Neural cell (in vitro differentiated cells): ENCODE data around the gene DOCK4. TPM values are rescaled to one million over a fixed set of nuclear protein-coding genes. Genes with fewer than 3 reads are reported as not detected.

Experiments
- H2AFZ ChIP-seq: fragments of 200-600, 300-800 bp; sonication (generic), shearing (Covaris generic); 2 replicates; pipeline ENCODE4 v1.6.0; 2014; ENCODE audit warnings: low read depth, mild to moderate bottlenecking, antibody characterized with exemption, low read length, moderate library complexity
- H3F3A ChIP-seq: fragments of 200-600 bp; shearing (Covaris generic); 2 replicates; pipeline ENCODE4 v1.6.1; 2016; ENCODE audit warnings: mild to moderate bottlenecking, moderate library complexity, mixed read lengths, antibody characterized with exemption, low read length; ENCODE audit not compliant: insufficient read depth, poor library complexity, severe bottlenecking
- H3K27ac ChIP-seq: fragments of 200-600, 300-800 bp; sonication (generic), shearing (Covaris generic); 2 replicates; pipeline ENCODE4 v1.5.1; 2014; ENCODE audit warnings: mild to moderate bottlenecking, low read length, moderate library complexity
- H3K27me3 ChIP-seq: fragments of 300-800, 200-600 bp; sonication (generic), shearing (Covaris generic); 2 replicates; pipeline ENCODE4 v1.6.0; 2014; ENCODE audit warnings: mild to moderate bottlenecking, low read depth, low read length, moderate library complexity; ENCODE audit not compliant: insufficient read depth
- H3K36me3 ChIP-seq: fragments of 300-800, 200-600 bp; sonication (generic), shearing (Covaris generic); 2 replicates; pipeline ENCODE4 v1.5.1; 2014; ENCODE audit warnings: mild to moderate bottlenecking, antibody characterized with exemption, low read length, moderate library complexity; ENCODE audit not compliant: insufficient read depth
- H3K4me2 ChIP-seq: fragments of 300-800, 200-600 bp; sonication (generic), shearing (Covaris generic); 2 replicates; pipeline ENCODE4 v1.6.0; 2014; ENCODE audit warnings: mild to moderate bottlenecking, low read length
- H3K4me3 ChIP-seq: fragments of 300-800, 200-600 bp; sonication (generic), shearing (Covaris generic); 2 replicates; pipeline ENCODE4 v1.5.1; 2014; ENCODE audit warnings: mild to moderate bottlenecking, low read length, moderate library complexity
- H3K79me2 ChIP-seq: fragments of 200-600 bp; shearing (Covaris generic); replicated peaks from 2 replicates; pipeline ENCODE4 v1.6.0; 2014; ENCODE audit warnings: mild to moderate bottlenecking, low read length, moderate library complexity; ENCODE audit not compliant: insufficient read depth
- H3K9ac ChIP-seq: fragments of 300-800, 200-600 bp; sonication (generic), shearing (Covaris generic); 2 replicates; pipeline ENCODE4 v1.6.1; 2016; ENCODE audit warnings: mild to moderate bottlenecking, low read length, mixed read lengths
- H3K9me2 ChIP-seq: fragments of 200-600 bp; shearing (Covaris generic); 2 replicates; pipeline ENCODE4 v1.6.1; 2016; ENCODE audit warnings: mild to moderate bottlenecking, low read length, mixed read lengths; ENCODE audit not compliant: insufficient read depth
- H3K9me3 ChIP-seq: fragments of 200-600, 300-800 bp; sonication (generic), shearing (Covaris generic); 2 replicates; pipeline ENCODE4 v1.6.1; 2016; ENCODE audit warnings: mild to moderate bottlenecking, mixed run types, low read length, moderate library complexity, mixed read lengths
- H4K20me1 ChIP-seq: fragments of 200-600 bp; shearing (Covaris generic); 2 replicates; pipeline ENCODE4 v1.6.1; 2016; ENCODE audit warnings: mild to moderate bottlenecking, mixed run types; ENCODE audit not compliant: insufficient read depth
- EP300 ChIP-seq: fragments of 450-650 bp; conservative IDR thresholded peaks from 2 replicates; pipeline ENCODE4 v1.6.1; 2014; ENCODE audit warnings: antibody characterized with exemption, mild to moderate bottlenecking, moderate library complexity; ENCODE audit not compliant: poor library complexity, severe bottlenecking
- EZH2 ChIP-seq: fragments of 200-600, 300-800 bp; shearing (Covaris generic), sonication (generic); IDR thresholded peaks from 2 replicates; pipeline ENCODE4 v1.6.1; 2014; ENCODE audit warnings: antibody characterized with exemption, low read length, borderline replicate concordance, mild to moderate bottlenecking; ENCODE audit not compliant: insufficient read depth, poor library complexity, severe bottlenecking
- MXI1 ChIP-seq: fragments of 450-650 bp; conservative IDR thresholded peaks from 2 replicates; pipeline ENCODE4 v1.6.1; 2014; ENCODE audit warnings: antibody characterized with exemption, mild to moderate bottlenecking; ENCODE audit not compliant: poor library complexity, severe bottlenecking
- POLR2AphosphoS5 ChIP-seq: IDR thresholded peaks from 2 replicates; pipeline ENCODE4 v1.6.1; 2012
- RAD21 ChIP-seq: fragments of 450-650 bp; conservative IDR thresholded peaks from 2 replicates; pipeline ENCODE4 v1.6.1; 2014; ENCODE audit warnings: antibody characterized with exemption, mild to moderate bottlenecking, moderate library complexity
- SMC3 ChIP-seq: fragments of 450-650 bp; conservative IDR thresholded peaks from 2 replicates; pipeline ENCODE4 v1.6.1; 2014; ENCODE audit warnings: antibody characterized with exemption, mild to moderate bottlenecking, moderate library complexity; ENCODE audit not compliant: poor library complexity
- TAF1 ChIP-seq: IDR thresholded peaks from 2 replicates; pipeline ENCODE4 v1.6.1; 2012; ENCODE audit warnings: low read depth
- polyA plus RNA-seq: library from polyadenylated mRNA; depleted of rRNA; stranded (reverse); fragments of >200 nt; gene quantifications from 2 replicates; pipeline ENCODE4 v1.2.3, GENCODE V29; 2014
- TF ChIP-seq, protein P1 (sequence below): IDR thresholded peaks from 2 replicates; pipeline ENCODE4 v1.6.1; 2012; ENCODE audit warnings: borderline replicate concordance
- TF ChIP-seq, protein P2 (sequence below): fragments of 450-650 bp; IDR thresholded peaks from 2 replicates; pipeline ENCODE4 v1.5.1; 2014; ENCODE audit warnings: antibody characterized with exemption, mild to moderate bottlenecking, moderate library complexity; ENCODE audit not compliant: poor library complexity, severe bottlenecking

The DOCK4 gene
- polyA plus RNA-seq, 1 donor from 2014 or later: 28.1 TPM

DNA sequence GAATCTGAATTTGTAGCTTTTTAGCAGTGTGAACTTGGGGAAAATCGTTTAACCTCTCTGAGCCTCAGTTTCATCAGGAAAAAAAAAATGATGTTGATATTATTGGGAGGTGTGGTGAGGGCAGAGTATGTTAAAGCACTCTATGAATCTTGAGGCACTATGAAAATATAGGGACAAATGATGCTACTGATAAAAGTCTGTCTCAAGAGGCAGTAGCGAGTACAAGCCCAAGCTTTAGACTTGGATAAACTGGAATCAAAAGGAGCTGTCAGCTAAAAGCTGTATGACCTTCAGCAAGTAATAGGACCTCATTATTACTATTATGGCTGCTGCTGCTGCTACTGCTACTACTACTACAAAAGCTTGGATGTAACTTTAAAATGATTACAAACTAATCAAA is 8.7 kb upstream of the DOCK4 start:
- H4K20me1 ChIP-seq: no peaks in the 10 kb centered on the region

DNA sequence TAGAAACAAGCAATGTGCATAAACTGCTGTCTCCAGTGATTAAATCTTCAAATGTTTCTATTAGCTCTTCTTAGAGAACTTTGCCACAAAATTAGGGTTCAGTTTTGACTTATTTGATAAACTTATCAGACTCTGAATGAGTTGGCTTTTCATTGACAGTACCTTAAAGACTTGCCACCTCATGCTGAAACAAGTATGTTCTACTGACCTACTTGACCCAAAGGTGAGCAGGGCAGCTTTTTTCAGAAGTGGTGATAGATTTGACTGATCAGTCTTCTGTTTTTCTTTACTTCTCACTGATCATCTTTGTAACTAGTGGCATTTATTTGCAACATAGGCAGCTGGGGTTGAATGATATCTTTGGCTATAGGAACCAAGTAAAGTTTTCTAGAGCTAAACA is 8.1 kb upstream of the DOCK4 start:
- Histone ChIP-seq H3K27me3 (no peaks in the 10 kb centered on the region), H3F3A (no peaks in the 10 kb centered on the region), H2AFZ (no peak overlapping the region), H3K4me3 (no peak overlapping the region), H3K4me2 (no peak overlapping the region), H3K36me3 (no peaks in the 10 kb centered on the region), H4K20me1 (no peaks in the 10 kb centered on the region), H3K79me2 (peaks cover 19% of the 10 kb centered on the region), H3K27ac (no peak overlapping the region), H3K9me2 (no peaks in the 10 kb centered on the region), H3K9ac (no peak overlapping the region), H3K9me3 (no peaks in the 10 kb centered on the region)
- TF ChIP-seq MXI1 (no peak), SMC3 (no peak), RAD21 (no peak), EP300 (no peak), TAF1 (no peak), EZH2 (no peak), POLR2AphosphoS5 (no peak)
- TF ChIP-seq, protein P1, sequence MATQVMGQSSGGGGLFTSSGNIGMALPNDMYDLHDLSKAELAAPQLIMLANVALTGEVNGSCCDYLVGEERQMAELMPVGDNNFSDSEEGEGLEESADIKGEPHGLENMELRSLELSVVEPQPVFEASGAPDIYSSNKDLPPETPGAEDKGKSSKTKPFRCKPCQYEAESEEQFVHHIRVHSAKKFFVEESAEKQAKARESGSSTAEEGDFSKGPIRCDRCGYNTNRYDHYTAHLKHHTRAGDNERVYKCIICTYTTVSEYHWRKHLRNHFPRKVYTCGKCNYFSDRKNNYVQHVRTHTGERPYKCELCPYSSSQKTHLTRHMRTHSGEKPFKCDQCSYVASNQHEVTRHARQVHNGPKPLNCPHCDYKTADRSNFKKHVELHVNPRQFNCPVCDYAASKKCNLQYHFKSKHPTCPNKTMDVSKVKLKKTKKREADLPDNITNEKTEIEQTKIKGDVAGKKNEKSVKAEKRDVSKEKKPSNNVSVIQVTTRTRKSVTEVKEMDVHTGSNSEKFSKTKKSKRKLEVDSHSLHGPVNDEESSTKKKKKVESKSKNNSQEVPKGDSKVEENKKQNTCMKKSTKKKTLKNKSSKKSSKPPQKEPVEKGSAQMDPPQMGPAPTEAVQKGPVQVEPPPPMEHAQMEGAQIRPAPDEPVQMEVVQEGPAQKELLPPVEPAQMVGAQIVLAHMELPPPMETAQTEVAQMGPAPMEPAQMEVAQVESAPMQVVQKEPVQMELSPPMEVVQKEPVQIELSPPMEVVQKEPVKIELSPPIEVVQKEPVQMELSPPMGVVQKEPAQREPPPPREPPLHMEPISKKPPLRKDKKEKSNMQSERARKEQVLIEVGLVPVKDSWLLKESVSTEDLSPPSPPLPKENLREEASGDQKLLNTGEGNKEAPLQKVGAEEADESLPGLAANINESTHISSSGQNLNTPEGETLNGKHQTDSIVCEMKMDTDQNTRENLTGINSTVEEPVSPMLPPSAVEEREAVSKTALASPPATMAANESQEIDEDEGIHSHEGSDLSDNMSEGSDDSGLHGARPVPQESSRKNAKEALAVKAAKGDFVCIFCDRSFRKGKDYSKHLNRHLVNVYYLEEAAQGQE: no peak
- TF ChIP-seq, protein P2, sequence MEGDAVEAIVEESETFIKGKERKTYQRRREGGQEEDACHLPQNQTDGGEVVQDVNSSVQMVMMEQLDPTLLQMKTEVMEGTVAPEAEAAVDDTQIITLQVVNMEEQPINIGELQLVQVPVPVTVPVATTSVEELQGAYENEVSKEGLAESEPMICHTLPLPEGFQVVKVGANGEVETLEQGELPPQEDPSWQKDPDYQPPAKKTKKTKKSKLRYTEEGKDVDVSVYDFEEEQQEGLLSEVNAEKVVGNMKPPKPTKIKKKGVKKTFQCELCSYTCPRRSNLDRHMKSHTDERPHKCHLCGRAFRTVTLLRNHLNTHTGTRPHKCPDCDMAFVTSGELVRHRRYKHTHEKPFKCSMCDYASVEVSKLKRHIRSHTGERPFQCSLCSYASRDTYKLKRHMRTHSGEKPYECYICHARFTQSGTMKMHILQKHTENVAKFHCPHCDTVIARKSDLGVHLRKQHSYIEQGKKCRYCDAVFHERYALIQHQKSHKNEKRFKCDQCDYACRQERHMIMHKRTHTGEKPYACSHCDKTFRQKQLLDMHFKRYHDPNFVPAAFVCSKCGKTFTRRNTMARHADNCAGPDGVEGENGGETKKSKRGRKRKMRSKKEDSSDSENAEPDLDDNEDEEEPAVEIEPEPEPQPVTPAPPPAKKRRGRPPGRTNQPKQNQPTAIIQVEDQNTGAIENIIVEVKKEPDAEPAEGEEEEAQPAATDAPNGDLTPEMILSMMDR: no peak

More for the DNA sequence above, 8.7 kb upstream of the DOCK4 start:
- Histone ChIP-seq H3K36me3 (no peaks in the 10 kb centered on the region), H3K79me2 (peaks cover 17% of the 10 kb centered on the region), H3K27me3 (no peaks in the 10 kb centered on the region), H2AFZ (no peak overlapping the region), H3F3A (no peaks in the 10 kb centered on the region), H3K27ac (no peak overlapping the region), H3K9me3 (no peaks in the 10 kb centered on the region), H3K9ac (no peak overlapping the region), H3K4me3 (no peak overlapping the region), H3K4me2 (no peak overlapping the region), H3K9me2 (no peaks in the 10 kb centered on the region)
- TF ChIP-seq EZH2: no peak
- TF ChIP-seq, protein P2: peak; percentile 53
